HG03196 (cell line): Measurements from ENCODE around the gene SUCLG2.
A peak's percentile ranks its signal among the peaks of the same experiment; 100 is the strongest.

ENCODE experiments used
- ATAC-seq: cut with Tn5 transposase; IDR thresholded peaks from one replicate; pipeline ENCODE4 v1.9.1; 2021; ENCODE audit not compliant: unreplicated experiment

The SUCLG2 gene, protein sequence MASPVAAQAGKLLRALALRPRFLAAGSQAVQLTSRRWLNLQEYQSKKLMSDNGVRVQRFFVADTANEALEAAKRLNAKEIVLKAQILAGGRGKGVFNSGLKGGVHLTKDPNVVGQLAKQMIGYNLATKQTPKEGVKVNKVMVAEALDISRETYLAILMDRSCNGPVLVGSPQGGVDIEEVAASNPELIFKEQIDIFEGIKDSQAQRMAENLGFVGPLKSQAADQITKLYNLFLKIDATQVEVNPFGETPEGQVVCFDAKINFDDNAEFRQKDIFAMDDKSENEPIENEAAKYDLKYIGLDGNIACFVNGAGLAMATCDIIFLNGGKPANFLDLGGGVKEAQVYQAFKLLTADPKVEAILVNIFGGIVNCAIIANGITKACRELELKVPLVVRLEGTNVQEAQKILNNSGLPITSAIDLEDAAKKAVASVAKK

DNA sequence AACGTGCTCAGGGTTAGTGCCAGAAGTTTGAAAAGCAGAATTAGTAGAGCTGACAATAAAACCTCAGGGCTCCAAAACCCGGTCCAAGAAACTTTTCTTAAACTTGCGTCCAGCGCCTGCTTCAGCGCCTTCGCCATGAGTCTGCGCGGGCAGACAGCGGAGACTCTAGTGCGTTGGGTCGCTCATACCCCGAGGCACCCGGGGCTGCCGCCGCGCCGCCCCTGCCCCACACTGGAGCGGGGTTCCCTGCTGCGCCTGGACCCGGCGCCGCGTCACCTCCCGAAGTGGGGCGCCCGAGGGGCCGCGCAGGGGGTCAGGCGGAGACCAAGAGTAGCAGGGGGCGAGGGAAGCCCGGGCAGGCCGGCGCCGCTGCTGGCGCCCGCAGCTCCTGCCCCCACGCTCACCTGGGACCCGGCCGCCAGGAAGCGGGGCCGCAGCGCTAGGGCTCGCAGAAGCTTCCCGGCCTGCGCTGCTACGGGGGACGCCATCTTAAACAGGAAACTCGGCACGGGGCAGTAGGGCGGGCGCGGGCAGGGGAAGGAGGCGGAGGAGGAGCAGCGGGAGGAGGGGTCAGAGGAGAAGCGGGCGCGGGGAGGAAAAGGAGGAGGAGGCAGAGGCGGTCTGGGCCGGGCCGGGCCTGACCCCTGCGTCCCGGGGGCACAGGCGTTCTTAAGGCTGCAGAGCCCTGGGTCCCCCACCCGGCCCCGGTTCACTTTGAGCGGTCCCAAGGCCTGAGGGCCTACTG lies at the start of gene SUCLG2:
SUCLG2 (minus strand) TSS at position 514 of the 745 bp plus-strand sequence; CDS start at position 488, 26 bp downstream.
- peak; percentile 68 for ATAC-seq

DNA sequence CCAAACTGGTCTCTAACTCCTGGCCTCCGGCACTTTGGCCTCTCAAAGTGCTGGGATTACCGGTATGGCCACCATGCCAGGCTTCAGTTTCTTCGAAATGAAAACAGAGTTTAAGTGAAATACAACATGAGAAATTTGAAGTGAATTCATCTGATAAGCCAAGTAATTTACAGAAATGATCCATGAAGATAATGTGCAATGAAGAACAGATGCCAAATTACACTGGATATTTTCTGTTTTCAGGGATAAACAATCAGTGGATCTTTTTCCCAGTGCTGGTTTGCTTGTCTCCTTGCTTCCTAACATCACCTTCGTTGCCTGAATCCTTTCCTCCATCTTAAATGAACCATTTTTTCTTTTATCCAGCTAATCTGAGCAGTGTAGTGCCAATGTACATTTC lies 46.2 kb upstream of the SUCLG2 start:
- ATAC-seq = no peak

DNA sequence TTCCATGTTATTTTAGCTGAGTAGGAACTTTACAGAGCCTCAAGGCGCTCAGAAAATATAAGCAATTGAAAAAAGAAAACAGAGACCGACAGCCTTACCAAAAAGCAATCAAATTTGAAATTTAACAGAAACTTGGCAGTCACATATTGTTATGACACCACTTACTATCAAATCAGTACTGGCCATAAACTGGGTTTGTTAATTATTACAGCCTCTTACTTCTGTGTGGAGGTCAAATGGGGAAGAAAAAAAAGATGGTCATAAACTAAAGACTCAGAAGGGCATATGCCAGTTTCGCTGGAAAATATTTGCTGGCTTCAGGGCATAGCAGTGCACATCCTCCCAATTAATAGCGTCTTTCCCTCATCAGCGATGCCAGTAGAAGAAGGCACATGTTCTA lies 45.5 kb upstream of the SUCLG2 start:
- no peak for ATAC-seq

DNA sequence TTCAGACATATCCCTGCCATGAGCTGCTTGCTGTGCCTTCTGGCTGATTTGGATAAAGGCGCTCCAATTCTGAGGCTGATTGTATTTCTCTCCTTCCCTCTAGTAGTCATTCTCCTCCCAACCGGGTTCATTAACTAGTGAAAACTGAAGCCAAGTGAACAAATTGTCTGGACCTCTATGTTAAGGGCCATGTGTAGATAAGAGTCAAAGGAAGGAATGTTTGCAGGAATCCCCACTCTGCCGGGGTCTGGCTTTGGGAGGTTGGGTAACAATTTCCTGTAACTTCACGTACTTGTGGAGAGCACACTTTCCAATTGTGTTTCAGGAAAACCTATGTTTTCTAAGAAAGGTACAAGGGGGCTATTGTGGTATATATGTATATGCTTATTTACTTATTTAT lies 38.2 kb upstream of the SUCLG2 start:
- no peak for ATAC-seq

DNA sequence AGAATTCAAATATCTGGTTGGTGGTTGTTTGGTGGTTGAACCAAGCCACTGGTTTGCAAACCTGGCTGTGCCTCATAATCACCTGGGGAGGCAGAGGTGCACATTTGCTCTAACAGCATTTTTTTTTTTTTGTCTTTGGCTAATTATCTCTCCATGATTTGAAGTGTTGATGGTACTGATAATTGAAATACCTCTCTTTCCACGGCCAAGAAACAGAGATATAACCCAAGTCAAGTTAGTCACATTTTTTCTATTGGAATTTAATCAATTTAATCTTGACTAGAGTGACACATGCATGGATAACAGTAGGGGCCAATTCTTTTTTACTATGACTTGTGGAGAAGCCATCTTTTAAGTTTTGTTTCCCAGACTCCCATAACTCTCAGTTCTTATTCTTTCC lies 37.5 kb upstream of the SUCLG2 start:
- no peak for ATAC-seq

DNA sequence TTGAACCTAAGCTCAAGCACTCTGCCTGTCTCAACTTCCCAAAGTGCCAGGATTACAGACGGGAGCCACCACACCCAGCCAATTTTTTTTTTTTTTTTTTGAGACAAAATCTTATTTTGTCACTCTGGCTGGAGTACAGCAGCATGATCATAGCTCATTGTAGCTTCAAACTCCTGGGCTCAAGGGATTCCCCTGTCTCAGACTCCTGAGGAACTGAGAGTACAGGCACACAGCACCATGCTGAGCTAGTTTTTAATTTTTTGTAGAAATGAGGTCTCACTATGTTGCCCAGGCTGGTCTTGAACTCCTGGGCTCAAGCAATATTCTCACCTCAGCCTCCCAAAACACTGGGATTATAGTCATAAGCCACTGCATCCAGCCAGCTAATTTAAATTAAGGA lies 36.8 kb upstream of the SUCLG2 start:
- ATAC-seq = no peak

DNA sequence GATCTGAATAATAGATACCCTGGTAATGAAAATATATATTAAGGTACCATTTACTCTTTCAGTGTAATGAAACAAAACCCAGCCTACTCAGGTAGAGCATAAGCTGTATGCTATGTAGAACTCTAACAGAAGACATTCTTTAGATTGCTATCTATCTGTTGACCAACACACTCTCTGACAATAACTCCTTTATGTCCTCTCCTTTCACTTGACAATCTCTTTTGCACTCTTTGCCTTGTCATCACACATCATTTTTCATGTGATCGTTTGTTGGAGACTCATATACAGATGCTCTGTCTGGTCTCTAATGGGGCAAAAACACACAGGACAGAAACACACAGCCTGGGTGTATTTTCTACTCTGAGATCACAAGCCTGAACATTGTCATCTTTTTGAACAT lies 35.4 kb upstream of the SUCLG2 start:
- no peak for ATAC-seq

DNA sequence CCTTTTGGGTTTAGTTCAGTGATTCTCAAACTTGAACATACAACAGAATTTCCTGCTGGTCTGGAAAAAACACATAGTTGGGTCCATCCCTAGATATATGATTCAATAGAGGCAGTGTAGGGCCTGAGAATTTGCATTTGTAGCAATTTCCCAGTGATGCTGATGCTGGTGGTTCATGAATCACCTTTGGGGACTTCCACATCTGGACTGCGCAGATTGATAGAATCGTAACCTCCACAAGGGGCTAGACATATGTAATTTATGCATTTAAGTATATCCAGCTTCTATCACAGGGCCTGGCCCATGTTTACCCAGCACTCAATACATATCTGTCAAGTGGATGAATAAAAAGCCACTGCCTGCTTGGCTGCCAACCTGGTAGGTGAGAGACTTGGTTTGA lies 33.8 kb upstream of the SUCLG2 start:
- no peak for ATAC-seq

DNA sequence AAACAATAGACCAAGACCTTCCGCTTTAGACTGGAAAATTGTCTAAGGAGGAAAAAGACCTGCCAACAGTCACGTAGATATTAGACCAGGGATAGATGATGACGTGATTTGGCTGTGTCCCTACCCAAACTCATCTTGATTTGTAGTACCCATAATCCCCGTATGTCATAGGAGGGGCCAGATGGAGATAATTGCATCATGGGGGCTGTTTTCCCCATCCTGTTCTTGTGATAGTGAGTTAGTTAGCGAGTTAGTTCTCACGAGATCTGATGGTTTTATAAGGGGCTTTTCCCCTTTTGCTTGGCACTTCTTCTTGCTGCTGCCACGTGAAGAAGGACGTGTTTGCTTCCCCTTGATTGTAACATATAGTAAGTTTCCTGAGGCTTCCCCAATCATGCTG lies 31.7 kb upstream of the SUCLG2 start:
- ATAC-seq = no peak

DNA sequence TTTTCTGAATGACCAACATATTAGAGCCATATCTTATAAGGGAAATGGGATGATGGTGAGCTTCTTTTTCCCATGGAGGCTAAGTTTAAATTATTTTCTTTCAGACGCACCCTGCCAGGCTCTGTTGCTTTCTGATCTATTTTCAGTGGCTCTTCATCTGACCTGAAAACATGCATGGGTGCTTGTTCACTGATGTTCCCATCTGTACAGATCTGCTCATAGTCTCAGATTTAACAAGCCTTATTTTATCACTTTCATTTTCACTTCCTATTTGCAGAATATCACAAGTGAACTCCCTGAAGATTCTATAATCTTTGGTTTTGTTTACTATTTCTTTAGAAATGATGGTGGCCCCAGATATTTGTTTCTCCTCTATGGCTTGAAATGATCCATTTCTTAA lies 31.1 kb upstream of the SUCLG2 start:
- ATAC-seq = peak; percentile 99

DNA sequence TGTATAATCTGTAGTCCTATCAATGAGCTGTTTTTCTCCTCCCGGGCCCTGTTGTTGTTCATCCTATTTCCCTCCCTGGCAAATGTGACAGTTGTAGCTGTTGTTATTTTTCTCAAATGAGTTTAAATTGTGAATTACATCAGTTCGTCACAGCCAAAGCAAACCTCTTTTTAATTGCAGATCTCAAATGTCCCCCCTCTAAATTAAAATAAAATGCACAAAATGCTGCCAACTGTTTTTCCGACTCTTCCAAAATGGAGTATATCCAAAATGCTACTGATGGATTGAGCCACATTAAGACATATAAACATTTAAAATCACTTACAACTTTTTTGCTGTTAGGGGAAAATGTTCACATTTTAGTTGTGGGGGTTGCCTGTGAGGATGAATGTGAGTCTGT lies 29.8 kb upstream of the SUCLG2 start:
- ATAC-seq = no peak

DNA sequence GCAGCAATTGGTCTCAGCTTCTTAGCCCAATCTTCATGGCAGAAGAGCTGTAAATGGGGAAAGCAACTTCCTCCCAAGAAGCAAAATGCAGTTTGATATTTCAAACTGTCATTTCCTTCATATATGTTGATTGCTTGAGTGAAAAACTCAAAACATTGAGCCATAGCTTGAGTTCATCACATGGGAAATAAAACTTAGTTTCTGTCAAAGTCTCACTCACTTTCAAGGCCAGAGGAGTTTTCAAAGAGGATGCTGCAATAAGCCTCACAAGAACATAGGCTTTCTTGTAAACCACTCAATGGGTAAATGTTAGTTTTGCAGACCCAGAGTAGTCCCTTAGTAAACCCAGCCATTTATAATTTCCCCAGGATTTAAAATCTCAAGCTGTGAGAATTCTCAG lies 29.1 kb upstream of the SUCLG2 start:
- ATAC-seq = no peak

DNA sequence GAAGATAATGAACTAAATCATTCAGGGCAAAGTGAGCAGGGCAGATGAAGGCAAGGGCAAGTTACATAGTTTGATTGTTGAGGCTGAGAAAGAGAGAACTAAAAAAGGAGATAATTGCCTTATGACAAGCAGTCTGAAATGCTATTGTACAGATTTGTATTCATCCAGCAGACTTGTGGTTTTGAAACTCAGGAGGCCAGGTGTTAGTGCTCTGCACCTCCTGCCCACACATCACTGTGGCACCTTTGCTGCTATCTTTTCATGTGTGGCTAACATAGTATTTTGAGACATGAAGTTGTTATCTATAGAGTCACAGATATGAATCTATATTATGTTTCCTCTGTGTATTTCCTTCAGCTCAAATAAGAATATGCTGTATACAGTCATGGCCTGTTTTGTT lies 24.3 kb upstream of the SUCLG2 start:
- no peak for ATAC-seq

DNA sequence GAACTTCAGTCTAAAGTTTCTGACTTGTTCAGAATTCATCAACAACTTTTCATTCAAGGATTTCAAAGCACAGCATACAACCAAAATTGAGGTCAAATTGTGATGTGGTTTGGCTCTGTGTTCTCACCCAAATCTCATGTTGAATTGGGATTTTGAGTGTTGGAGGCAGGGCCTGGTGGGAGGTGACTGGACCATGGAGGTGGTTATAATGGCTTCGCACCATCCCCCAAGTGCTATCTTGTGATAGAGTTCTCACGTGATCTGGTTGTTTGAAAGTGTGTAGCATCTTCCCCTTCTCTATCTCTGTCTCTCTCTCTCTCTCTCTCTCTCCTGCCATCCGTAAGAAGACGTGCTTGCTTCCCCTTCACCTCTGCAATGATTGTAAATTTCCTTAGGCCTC lies 19.6 kb upstream of the SUCLG2 start:
- no peak for ATAC-seq

DNA sequence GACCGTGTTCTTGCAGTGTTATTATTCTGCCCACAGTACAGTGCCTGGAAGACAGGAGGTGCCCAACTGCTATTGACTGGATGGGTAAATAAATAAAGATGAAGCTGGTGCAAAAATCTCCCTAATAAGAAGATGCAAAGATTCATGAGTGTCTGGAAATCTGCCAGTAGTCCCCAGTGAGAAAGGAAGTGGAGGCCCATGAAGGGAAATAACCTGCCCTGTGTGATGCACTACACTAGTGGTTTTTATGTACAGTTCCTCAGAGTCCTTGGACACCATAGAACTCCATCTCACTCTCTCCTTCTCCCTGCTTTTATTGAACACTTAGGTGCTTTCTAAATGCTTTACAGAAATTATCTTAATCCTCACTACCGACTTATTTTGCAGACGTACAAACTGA lies 8.3 kb upstream of the SUCLG2 start:
- peak; percentile 50 for ATAC-seq

DNA sequence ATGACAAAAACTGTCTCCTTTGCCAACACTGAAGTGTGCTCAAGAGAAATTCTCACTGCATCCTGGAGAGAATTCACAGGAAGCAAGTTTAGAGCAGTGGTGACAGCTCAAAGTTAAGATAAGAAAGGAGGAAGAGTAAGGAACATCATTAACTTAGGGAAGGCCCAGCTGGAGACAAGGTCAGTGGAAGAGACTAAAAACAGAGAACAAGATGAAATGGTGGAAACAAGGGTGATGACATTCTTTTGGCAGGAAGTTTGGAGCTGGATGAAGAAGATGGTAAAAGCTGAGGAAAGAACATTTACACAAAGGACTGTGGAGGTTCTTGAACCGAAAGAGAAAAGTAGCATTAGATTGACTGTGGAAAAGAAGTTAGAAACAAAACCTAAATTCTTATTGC lies 6.7 kb upstream of the SUCLG2 start:
- no peak for ATAC-seq

DNA sequence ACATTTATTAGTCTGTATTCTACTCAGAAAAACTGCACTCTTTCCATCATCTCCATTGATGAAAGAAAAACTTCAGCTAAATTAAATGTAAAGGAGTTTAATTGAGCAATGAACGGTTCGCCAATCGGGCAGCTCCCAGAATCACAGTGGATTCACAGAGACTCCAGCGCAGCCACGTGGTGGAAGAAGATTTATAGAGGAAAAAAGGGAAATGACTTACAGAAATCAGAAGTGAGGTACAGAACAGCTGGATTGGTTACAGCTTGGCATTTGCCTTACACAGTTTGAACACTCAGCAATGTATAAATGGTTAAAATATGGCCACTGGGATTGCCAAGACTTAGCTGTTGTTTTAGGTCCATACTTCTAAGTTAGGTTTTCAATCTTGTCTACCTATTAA lies 2.8 kb upstream of the SUCLG2 start:
- no peak for ATAC-seq

DNA sequence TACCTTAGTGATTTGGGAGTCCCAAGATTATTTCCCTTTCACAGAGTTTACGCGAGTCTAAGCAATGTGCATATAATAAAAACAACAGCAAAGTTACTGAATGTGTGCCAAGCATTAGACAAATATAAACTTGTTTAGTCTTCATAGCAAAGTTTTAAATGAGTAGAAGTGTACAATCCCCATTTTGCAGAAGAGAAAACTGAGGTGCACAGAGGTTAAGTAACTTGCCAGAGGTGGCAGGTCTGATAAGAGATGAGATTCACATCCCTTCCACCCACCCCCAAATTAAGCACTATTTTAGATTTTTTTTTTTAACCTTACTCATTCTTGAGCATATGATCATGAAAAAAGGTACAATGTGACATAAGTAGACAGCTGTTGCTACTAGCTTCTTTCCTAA lies 2.2 kb upstream of the SUCLG2 start:
- ATAC-seq = no peak

DNA sequence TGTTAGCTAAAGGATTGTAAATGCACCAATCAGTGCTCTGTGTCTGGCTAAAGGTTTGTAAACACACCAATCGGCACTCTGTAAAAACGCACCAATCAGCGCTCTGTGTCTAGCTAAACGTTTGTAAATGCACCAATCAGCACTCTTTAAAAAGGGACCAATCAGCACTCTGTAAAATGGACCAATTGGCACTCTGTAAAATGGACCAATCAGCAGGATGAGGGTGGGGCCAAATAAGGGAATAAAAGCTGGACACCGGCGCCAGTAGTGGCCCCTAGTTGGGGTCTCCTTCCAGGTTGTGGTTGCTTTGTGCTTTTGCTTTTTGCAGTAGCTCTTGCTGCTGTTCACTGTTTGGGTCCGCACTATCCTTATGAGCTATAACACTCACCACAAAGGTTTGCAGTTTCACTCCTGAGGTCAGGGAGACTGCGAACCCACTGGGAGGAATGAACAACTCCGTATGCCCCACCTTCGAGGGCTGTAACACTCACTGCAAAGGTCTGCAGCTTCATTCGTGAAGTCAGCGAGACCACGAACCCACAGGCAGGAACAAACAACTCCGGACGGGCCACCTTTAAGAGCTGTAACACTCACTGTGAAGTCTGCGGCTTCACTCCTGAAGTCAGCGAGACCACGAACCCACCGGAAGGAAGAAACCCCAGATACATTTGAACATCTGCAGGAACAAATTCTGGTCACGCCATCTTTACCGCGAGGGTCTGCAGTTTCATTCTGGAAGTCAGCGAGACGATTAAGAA lies 1.1 kb upstream of the SUCLG2 start:
- ATAC-seq = peak; percentile 44

DNA sequence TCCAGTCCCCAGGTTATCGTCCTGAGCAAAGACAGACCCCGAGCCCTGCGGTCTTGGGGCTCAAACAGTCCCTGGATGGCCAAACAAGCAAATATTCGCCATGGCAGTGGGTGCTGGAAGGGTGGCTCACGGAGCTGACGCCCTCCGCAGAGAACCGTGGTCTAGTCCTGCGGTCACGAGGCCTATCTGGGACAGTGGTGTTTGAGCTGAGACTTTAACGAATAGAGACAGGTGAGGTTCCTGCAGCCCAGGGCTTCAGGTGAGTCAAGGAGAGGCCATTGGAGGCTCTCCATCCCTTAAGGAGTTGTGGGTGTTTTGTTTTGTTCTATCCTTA lies 399 bp upstream of the SUCLG2 start:
- ATAC-seq = peak; percentile 0

DNA sequence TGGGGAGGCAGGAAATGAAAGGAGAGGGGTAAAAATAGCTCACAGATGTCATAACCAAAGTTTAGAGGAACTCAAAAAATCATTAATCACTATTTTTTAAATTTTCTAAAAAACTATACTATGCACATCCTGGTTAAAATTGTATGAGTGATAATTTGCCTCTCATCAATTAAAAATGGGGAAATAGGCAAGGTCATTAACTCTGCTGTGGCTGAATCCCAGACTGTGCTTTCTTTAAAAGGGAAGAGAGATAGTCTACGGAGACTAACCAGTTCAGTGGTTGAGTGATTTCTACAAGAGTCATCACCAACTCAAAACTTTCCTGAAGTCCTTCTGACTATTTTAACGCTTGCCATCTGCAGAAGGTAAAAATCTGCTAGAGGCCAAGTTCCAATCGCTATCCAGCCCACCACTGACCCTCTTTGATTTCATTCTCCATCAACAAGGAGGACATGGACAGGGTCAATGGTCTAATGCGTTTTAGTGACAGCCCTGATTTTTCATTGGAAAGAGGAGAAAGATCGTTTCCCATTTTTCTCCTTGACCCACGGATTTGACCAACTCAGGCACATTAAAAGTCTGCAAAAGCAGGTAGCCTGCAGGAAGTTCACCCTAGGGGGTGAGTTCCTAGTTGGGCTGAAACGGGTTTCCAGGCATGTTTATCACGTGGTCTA lies 850 bp downstream of the SUCLG2 start:
- peak; percentile 13 for ATAC-seq
